Naive B cell (primary cell): ENCODE results near the gene SMCO4. TPM values are rescaled to one million over a fixed set of nuclear protein-coding genes. Genes with fewer than 3 reads are reported as not detected.
"Not testable (repeated sequence)": the region's sequence is repeated elsewhere in the genome, so short reads cannot be mapped to it uniquely, and the experiment has no call there.

ENCODE experiments used
- ATAC-seq, 2 donors: fragments of 150-1000 bp; cut with Tn5 transposase; 2 replicates each; pipeline ENCODE4 v1.10.0; 2021; ENCODE audit warnings: low read depth in 2 of 2, mild to moderate bottlenecking in 2 of 2, moderate library complexity in 2 of 2
- DNase-seq: peaks from one replicate; pipeline ENCODE4 v3.0.0; 2022
- H3K27ac Mint-ChIP-seq, 6 donors: one replicate each; pipeline ENCODE4 v1.8.0; 2020 to 2022; ENCODE audit warnings: mild to moderate bottlenecking in 6 of 6, mixed read lengths in 6 of 6, moderate library complexity in 5 of 6, inconsistent platforms in 2 of 6
- H3K27me3 Mint-ChIP-seq, 3 donors: one replicate each; pipeline ENCODE4 v1.8.0; 2021 to 2022; ENCODE audit warnings: mixed read lengths in 3 of 3, mild to moderate bottlenecking in 1 of 3
- H3K36me3 Mint-ChIP-seq, 2 donors: one replicate each; pipeline ENCODE4 v1.8.0; 2020 to 2022; ENCODE audit warnings: mixed read lengths in 2 of 2, inconsistent platforms in 1 of 2, mild to moderate bottlenecking in 1 of 2
- H3K4me1 Mint-ChIP-seq, 3 donors: one replicate each; pipeline ENCODE4 v1.8.0; 2020 to 2022; ENCODE audit warnings: mixed read lengths in 3 of 3, inconsistent platforms in 1 of 3, mild to moderate bottlenecking in 1 of 3, moderate library complexity in 1 of 3
- H3K4me3 Mint-ChIP-seq, 8 donors: one replicate each; pipeline ENCODE4 v1.8.0; 2020 to 2022; ENCODE audit warnings: mild to moderate bottlenecking in 8 of 8, mixed read lengths in 8 of 8, moderate library complexity in 8 of 8, inconsistent platforms in 2 of 8
- H3K9me3 Mint-ChIP-seq, 7 donors: one replicate each; pipeline ENCODE4 v1.8.0; 2020 to 2022; ENCODE audit warnings: mixed read lengths in 7 of 7, mild to moderate bottlenecking in 5 of 7, inconsistent platforms in 2 of 7, moderate library complexity in 1 of 7
- polyA plus RNA-seq, 6 donors: library from polyadenylated mRNA; unstranded; fragments of 300-500 nt; fragmentation: Illumina TruSeq; gene quantifications; one replicate each; pipeline ENCODE4 v1.2.3, GENCODE V29; 2021; ENCODE audit warnings: low read depth in 6 of 6

The SMCO4 gene
- polyA plus RNA-seq, 6 donors from 2014 or later, result 1.2 to 63.3 (median 2.7) TPM; not detected in 1

DNA sequence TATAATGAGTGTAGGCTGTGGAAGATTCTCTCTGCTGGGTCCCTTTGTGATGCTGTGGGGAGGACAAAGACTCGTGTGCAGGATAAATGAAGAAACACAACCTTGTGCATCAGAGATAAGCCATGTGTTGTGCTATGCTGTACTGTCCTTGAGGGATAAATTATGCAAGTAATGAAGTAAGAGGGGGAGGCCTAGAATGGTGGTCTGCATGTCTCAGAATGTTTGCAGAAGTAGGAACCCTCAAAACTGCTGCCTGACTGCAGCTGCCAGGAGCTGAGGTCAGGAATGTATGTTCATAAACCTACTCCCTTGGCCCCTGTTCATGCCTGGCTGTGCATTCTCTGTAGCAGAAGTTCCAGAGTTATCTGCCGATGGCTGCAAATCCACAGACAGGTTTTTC is 4.6 kb upstream of the SMCO4 start:
- peaks cover 0 to 24% (median 16%) of the 10 kb centered on the region in 3 donors for H3K27me3 Mint-ChIP-seq
- no peak overlapping the region for H3K4me3 Mint-ChIP-seq
- no peaks in the 10 kb centered on the region for H3K36me3 Mint-ChIP-seq
- ATAC-seq, result no peak
- H3K4me1 Mint-ChIP-seq, result peaks cover 4 to 12% (median 10%) of the 10 kb centered on the region in 3 donors
- H3K9me3 Mint-ChIP-seq, result no peaks in the 10 kb centered on the region
- DNase-seq, result no peak
- H3K27ac Mint-ChIP-seq, result no peak overlapping the region

DNA sequence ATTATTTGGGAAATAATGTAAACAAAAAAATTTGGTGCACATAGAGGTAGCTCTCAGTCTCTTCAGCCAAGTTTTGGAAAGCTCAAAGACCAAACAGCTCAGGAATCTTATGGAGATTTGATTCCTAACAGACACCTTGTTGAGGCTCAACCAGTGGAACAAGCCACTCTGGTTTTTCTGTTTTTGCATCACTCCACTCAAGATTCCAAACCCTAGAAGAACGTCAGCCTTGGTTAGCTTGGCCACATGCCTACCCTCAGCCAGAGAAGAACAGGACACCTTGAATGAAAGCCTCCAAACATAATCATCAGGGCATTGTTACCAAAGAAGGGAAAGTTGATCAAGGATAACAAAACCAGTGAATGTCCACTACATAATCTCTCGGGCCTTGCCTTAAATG is 3.8 kb upstream of the SMCO4 start:
- ATAC-seq, result no peak
- Mint-ChIP-seq H3K27me3 (peaks cover 0 to 26% (median 16%) of the 10 kb centered on the region in 3 donors), H3K4me1 (peaks cover 9 to 18% (median 17%) of the 10 kb centered on the region in 3 donors), H3K27ac (no peak overlapping the region), H3K36me3 (no peaks in the 10 kb centered on the region), H3K9me3 (no peaks in the 10 kb centered on the region), H3K4me3 (peak overlapping the region in 1 of 8 donors; percentile 19)
- no peak for DNase-seq

DNA sequence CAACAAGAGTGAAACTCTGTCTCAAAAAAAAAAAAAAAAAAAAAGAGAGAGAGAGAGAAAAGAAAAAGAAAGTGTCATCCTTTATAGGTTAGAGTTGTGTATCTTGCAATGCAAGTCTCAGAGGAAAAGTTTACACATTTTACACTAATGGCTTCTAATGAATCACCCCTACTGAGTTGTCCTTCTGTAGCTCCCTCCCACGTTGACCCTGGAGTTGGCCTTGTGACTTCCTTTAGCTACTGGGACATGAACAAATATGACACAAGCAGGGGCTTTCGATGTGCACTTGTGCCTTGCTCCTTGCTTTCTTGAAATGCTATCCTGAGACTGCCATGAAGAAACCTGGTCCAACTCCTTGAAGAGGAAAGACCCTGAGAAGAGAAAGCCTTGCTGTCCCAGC is 2.4 kb upstream of the SMCO4 start:
- peak overlapping the region in 1 of 8 donors; percentile 46 for H3K4me3 Mint-ChIP-seq
- ATAC-seq, result no peak
- no peaks in the 10 kb centered on the region for H3K36me3 Mint-ChIP-seq
- no peak for DNase-seq
- peaks cover 11 to 21% (median 20%) of the 10 kb centered on the region in 3 donors for H3K4me1 Mint-ChIP-seq
- H3K9me3 Mint-ChIP-seq, result no peaks in the 10 kb centered on the region
- H3K27me3 Mint-ChIP-seq, result peaks cover 0 to 23% (median 12%) of the 10 kb centered on the region in 3 donors
- H3K27ac Mint-ChIP-seq, result peak overlapping the region in 1 of 6 donors; percentile 39

DNA sequence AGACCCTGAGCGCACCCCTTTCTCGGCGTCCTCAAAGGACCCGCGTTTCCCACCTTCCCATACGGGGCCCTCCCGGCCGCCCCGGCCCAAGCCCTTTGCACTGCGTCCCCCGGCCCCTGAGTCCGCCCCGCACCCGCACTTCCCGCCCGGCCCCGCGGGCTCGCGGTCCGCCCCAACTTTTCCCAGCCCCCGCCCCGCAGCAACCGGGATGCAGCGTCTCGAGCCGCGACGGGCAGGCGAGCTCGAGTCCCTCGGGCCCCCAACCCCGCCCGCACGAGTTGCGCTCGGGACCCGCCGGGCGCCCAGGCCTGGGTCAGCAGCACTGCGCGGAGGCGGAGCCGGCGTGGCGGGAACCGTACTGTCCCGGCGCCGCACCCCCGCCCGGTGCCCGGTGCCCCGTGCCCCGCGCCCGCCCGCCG is 371 bp downstream of the SMCO4 start:
- peak overlapping the region; percentile 83 to 93 (median 88) for H3K4me3 Mint-ChIP-seq
- ATAC-seq, result peak; percentile 44 to 47
- no peaks in the 10 kb centered on the region for H3K36me3 Mint-ChIP-seq
- peaks cover 11 to 21% (median 20%) of the 10 kb centered on the region in 3 donors for H3K4me1 Mint-ChIP-seq
- no peak for DNase-seq
- H3K27ac Mint-ChIP-seq, result peak overlapping the region in 2 of 6 donors; percentile 48 to 52
- no peaks in the 10 kb centered on the region for H3K9me3 Mint-ChIP-seq
- H3K27me3 Mint-ChIP-seq, result peaks cover 0 to 19% (median 19%) of the 10 kb centered on the region in 3 donors

- DNase-seq (peak; percentile 27), ATAC-seq (peak; percentile 78 to 79)
- H3K27ac Mint-ChIP-seq, result peak overlapping the region in 4 of 6 donors; percentile 11 to 60 (median 50)
- no peaks in the 10 kb centered on the region for H3K9me3 Mint-ChIP-seq
- peaks cover 0 to 23% (median 19%) of the 10 kb centered on the region in 3 donors for H3K27me3 Mint-ChIP-seq
- H3K4me3 Mint-ChIP-seq, result peak overlapping the region; percentile 83 to 93 (median 88)
- no peaks in the 10 kb centered on the region for H3K36me3 Mint-ChIP-seq
- peaks cover 11 to 21% (median 20%) of the 10 kb centered on the region in 3 donors for H3K4me1 Mint-ChIP-seq
These were observed 1.0 kb downstream of the SMCO4 start for GRCh38 chr11:93541884-93542810.

DNA sequence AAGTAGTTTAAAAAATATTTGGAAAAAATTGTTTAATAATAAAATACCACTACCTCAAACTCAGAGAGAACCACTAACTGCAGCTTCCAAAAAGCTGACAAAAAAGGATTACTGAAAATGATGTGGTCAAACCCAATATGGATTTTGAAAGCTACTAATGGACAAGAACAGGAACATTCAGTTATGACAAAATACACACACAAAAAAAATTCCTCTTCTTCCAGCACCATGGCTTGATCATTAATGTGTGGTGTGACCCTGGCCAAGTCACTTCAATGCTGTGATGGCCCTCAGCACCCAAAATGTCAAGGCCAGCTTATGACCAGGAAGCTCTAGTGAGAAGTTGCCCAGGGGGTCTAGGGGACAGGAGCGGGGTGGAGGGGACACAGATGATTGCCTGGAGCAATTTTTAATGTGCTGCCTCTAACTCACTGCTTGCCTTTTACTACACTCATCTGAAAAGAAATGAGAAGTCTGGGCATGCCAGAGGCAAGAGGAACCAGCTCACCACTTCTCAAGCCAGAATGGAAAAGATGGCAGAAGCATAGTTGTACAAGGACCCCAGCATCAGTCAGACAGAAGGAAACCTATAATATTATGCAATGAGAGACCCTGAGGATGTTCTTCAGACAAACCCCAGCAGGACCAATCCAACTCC is 2.2 kb downstream of the SMCO4 start:
- DNase-seq (no peak), ATAC-seq (no peak)
- Mint-ChIP-seq H3K9me3 (no peaks in the 10 kb centered on the region), H3K27ac (peak overlapping the region in 1 of 6 donors; percentile 70), H3K36me3 (no peaks in the 10 kb centered on the region), H3K27me3 (peaks cover 0 to 17% (median 12%) of the 10 kb centered on the region in 3 donors), H3K4me3 (peak overlapping the region in 3 of 8 donors; percentile 46 to 86 (median 52)), H3K4me1 (peaks cover 13 to 21% (median 20%) of the 10 kb centered on the region in 3 donors)

DNA sequence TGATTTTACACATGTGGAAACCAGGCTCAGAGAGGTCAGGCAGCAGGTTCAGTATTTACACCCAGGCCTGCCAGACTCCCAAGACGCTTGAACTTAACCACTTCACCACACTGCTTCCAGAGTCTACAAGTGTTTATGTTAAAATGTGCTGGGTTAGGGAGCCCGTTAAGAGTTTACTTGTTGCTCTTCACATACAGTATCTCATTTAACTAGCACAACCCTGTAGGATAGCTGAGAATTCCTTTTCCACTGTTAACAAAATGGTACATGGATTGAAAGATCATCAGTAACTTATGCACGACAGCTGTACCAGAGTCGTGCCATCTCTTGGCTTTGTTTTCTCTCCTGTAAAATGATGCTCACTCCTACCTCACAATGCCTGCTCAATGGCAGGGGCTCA is 2.9 kb downstream of the SMCO4 start:
- Mint-ChIP-seq H3K27ac (no peak overlapping the region), H3K9me3 (no peaks in the 10 kb centered on the region), H3K4me1 (peaks cover 14 to 21% (median 20%) of the 10 kb centered on the region in 3 donors), H3K27me3 (peaks cover 0 to 13% (median 12%) of the 10 kb centered on the region in 3 donors), H3K36me3 (no peaks in the 10 kb centered on the region), H3K4me3 (peak overlapping the region in 1 of 8 donors; percentile 86)
- ATAC-seq, result no peak
- no peak for DNase-seq

GRCh38 chr11:93537767-93538261 is 5.4 kb downstream of the SMCO4 start:
- no peak for DNase-seq
- Mint-ChIP-seq H3K36me3 (no peaks in the 10 kb centered on the region), H3K4me3 (no peak overlapping the region), H3K4me1 (peaks cover 7 to 11% (median 10%) of the 10 kb centered on the region in 3 donors), H3K27ac (no peak overlapping the region), H3K27me3 (peaks cover 0 to 9% (median 7%) of the 10 kb centered on the region in 3 donors), H3K9me3 (no peaks in the 10 kb centered on the region)
- no peak for ATAC-seq

GRCh38 chr11:93537049-93537448 is 6.1 kb downstream of the SMCO4 start:
- Mint-ChIP-seq H3K36me3 (no peaks in the 10 kb centered on the region), H3K4me1 (peaks cover 2 to 5% (median 4%) of the 10 kb centered on the region in 3 donors), H3K27me3 (peaks cover 0 to 7% (median 7%) of the 10 kb centered on the region in 3 donors), H3K9me3 (no peaks in the 10 kb centered on the region), H3K4me3 (no peak overlapping the region), H3K27ac (no peak overlapping the region)
- ATAC-seq, result no peak
- no peak for DNase-seq

DNA sequence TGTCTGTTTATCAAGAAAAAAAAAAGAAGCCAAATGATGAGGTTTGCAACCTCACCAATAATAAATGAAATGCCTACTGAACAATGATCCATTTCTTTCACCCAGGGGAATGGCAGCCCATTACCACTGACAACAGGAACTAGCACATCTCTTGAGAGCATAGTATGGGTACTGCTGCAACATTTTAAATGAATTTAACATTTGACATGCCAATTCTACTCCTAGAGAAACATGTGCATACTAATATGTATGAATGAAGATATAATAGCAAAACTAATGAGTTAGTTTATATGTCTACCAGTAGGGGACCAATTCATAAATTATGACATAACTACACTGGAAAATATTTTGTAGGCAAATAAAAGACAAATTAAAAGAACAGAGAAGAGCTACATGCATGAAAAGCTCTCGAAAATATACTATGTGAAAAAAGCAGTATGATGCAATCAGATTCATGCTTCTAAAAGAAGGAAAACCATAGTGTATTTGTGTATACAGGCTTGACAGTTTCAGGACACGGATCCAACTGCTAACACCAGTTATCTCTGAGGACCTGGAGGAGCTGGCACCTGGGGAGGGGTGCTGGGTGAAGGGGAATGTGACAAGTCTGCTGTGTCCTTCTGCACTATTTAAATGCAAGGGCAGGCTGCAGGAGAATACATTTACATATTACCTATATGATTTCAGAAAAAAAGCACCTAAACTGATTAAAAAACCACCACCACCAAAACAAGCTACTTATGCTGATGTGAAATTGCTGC is 6.9 kb downstream of the SMCO4 start:
- no peaks in the 10 kb centered on the region for H3K9me3 Mint-ChIP-seq
- H3K27ac Mint-ChIP-seq, result peak overlapping the region in 2 of 6 donors; percentile 22 to 27
- DNase-seq, result no peak
- no peak for ATAC-seq
- no peak overlapping the region for H3K4me3 Mint-ChIP-seq
- no peaks in the 10 kb centered on the region for H3K36me3 Mint-ChIP-seq
- peaks cover 0 to 7% (median 4%) of the 10 kb centered on the region in 3 donors for H3K27me3 Mint-ChIP-seq
- H3K4me1 Mint-ChIP-seq, result peaks cover 0 to 3% (median 0%) of the 10 kb centered on the region in 3 donors

DNA sequence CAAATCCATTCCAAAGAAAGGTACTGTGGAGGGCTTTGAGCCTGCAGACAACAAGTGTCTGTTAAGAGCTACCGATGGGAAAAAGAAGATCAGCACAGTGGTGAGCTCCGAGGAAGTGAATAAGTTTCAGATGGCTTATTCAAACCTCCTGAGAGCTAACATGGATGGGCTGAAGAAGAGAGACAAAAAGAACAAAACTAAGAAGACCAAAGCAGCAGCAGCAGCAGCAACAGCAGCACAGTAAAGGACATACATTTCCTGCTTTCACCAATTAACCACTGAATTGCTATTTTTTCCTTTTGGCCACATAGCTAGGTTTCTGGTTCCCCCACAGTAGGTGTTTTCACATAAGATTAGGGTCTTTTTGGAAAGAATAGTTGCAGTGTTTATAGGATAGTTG is 7.6 kb downstream of the SMCO4 start:
- DNase-seq, H3K9me3 Mint-ChIP-seq, ATAC-seq, H3K4me1 Mint-ChIP-seq, H3K27ac Mint-ChIP-seq, H3K36me3 Mint-ChIP-seq, H3K4me3 Mint-ChIP-seq, H3K27me3 Mint-ChIP-seq: not testable (repeated sequence)

DNA sequence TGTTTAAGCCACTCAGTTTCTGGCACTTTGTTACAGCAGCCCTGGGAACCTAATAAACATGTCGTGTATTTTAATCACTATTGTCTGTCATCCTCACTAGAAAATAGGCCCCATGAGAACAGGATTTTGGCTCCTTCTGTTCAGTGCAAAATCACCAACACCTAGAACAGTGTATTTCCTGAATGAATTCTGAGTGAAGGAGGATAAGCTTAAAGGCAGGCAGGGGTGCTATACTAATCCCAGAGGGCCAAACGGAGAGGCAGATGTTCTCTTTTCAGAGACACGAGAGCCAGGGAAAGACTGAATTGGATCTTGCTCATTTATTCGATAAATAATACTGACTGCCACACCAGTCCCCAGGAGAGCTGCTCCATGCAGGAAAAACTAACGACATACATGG is 10.4 kb downstream of the SMCO4 start:
- Mint-ChIP-seq H3K27me3 (peaks cover 0 to 4% (median 0%) of the 10 kb centered on the region in 3 donors), H3K27ac (no peak overlapping the region), H3K36me3 (no peaks in the 10 kb centered on the region), H3K4me1 (peaks cover 0 to 3% (median 0%) of the 10 kb centered on the region in 3 donors), H3K9me3 (no peaks in the 10 kb centered on the region), H3K4me3 (no peak overlapping the region)
- DNase-seq (no peak), ATAC-seq (no peak)
